Gastrocnemius medialis (tissue), 4 donors: ENCODE measurements around the gene ZBTB7C.

Experiments
- POLR2A ChIP-seq, 2 donors: fragments of 450-650 bp; IDR thresholded peaks; one replicate each; pipeline ENCODE4 v1.6.1; 2017; ENCODE audit warnings: antibody characterized with exemption in 2 of 2, mild to moderate bottlenecking in 2 of 2, moderate library complexity in 2 of 2
- TF ChIP-seq, protein P1 (sequence below), 5 experiments: fragments of 450-650 bp in 3 of 5; fragments of 200-600 bp in 2 of 5; sonication (generic) in 2 of 5; IDR thresholded peaks in 4 of 5; conservative IDR thresholded peaks in 1 of 5; 1 replicate in 4 of 5; 2 replicates in 1 of 5; pipeline ENCODE4 v1.5.1; 2016 to 2019; ENCODE audit warnings: antibody characterized with exemption in 5 of 5, mild to moderate bottlenecking in 3 of 5, moderate library complexity in 3 of 5

GRCh38 chr18:48077291-48077690 lies 331.9 kb downstream of the ZBTB7C start:
- TF ChIP-seq POLR2A (IDR thresholded peaks at IDR 0.05) = no peak
- TF ChIP-seq, protein P1, sequence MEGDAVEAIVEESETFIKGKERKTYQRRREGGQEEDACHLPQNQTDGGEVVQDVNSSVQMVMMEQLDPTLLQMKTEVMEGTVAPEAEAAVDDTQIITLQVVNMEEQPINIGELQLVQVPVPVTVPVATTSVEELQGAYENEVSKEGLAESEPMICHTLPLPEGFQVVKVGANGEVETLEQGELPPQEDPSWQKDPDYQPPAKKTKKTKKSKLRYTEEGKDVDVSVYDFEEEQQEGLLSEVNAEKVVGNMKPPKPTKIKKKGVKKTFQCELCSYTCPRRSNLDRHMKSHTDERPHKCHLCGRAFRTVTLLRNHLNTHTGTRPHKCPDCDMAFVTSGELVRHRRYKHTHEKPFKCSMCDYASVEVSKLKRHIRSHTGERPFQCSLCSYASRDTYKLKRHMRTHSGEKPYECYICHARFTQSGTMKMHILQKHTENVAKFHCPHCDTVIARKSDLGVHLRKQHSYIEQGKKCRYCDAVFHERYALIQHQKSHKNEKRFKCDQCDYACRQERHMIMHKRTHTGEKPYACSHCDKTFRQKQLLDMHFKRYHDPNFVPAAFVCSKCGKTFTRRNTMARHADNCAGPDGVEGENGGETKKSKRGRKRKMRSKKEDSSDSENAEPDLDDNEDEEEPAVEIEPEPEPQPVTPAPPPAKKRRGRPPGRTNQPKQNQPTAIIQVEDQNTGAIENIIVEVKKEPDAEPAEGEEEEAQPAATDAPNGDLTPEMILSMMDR (IDR thresholded peaks at IDR 0.05 in 4 of 5, conservative IDR thresholded peaks at IDR 0.05 in 1 of 5) = no peak
